GM12873 (cell line): Measurements from ENCODE around the gene RGN.

ENCODE experiments used
- TF ChIP-seq, protein P1 (sequence below): IDR thresholded peaks from 2 replicates; pipeline ENCODE4 v1.5.1; 2012; ENCODE audit warnings: low read depth, mild to moderate bottlenecking, moderate library complexity, low read length, control low read depth; ENCODE audit not compliant: insufficient read depth; ENCODE audit errors: missing control alignments

RGN gene

DNA sequence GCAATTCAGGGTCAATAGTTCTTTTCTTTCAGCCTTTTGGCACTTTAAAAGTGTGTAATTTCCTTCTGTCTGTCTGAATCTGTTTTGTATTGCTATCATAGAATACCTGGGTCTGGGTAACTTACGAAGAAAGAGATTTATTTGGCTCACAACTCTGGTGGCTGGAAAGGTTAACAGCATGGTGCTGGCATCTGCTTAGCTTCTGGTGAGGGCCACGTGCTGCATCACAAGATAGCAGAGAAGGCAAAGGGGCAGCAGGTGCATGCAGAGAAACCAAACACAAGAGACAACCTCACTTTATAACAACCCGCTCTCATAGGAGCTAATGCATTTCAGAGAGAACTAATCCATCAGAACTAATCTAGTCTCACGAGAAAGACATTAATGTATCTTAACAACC, 18.8 kb downstream of the RGN start:
- TF ChIP-seq, protein P1, sequence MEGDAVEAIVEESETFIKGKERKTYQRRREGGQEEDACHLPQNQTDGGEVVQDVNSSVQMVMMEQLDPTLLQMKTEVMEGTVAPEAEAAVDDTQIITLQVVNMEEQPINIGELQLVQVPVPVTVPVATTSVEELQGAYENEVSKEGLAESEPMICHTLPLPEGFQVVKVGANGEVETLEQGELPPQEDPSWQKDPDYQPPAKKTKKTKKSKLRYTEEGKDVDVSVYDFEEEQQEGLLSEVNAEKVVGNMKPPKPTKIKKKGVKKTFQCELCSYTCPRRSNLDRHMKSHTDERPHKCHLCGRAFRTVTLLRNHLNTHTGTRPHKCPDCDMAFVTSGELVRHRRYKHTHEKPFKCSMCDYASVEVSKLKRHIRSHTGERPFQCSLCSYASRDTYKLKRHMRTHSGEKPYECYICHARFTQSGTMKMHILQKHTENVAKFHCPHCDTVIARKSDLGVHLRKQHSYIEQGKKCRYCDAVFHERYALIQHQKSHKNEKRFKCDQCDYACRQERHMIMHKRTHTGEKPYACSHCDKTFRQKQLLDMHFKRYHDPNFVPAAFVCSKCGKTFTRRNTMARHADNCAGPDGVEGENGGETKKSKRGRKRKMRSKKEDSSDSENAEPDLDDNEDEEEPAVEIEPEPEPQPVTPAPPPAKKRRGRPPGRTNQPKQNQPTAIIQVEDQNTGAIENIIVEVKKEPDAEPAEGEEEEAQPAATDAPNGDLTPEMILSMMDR = no peak

DNA sequence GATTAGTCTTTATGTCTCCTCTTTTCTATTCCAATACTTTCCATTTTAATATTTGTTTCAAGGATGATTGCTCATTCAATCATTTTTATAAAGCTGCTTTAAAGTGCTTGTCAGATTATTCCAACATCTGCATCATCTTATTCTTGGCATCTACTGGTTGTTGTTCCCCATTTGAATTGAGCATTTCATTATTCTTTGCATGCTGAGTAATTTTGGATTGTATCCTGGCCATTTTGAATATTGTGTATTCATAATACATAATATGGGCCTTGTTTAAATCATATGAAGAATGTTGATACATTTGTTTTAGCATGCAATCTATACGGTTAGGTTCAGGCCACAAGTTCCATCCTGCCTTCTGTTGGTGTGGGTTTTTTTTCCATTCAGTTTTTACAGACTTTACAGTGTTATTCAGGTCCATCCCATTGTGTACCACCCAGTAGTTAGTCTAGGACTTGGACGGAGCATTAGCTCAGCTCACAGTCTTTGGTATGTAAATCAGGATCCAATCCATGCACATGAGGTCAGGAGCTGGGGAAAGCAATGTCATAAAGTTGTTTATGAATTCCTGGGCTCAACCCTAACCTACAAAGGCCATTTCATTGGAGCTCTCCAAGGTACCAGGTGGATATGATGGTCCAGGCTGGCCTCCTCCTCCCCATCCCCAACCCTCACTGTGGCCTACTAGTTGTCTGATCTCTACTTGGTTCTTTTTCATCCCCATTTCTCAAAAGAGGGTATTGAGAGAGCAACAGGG, 20.3 kb downstream of the RGN start:
- TF ChIP-seq, protein P1 = no peak

DNA sequence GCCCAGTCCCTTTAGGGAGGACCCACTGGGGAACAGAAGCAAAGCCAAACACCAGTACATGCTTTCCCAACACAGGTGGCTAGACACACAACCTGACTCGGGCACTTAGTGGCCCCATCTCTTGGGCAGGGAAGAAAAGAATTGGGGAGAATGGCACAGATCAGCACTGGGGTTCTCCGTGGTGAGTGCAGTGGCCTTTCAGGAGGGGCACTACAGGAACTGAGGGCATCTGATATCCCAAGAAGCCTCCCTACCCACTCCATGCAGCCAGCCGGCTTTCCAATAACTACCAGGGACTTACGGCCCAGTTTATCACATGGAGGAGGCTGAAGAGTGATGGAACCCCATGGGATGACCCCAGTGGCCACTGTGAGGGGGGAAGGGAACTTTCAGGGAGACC, 23.0 kb downstream of the RGN start:
- TF ChIP-seq, protein P1 = no peak

DNA sequence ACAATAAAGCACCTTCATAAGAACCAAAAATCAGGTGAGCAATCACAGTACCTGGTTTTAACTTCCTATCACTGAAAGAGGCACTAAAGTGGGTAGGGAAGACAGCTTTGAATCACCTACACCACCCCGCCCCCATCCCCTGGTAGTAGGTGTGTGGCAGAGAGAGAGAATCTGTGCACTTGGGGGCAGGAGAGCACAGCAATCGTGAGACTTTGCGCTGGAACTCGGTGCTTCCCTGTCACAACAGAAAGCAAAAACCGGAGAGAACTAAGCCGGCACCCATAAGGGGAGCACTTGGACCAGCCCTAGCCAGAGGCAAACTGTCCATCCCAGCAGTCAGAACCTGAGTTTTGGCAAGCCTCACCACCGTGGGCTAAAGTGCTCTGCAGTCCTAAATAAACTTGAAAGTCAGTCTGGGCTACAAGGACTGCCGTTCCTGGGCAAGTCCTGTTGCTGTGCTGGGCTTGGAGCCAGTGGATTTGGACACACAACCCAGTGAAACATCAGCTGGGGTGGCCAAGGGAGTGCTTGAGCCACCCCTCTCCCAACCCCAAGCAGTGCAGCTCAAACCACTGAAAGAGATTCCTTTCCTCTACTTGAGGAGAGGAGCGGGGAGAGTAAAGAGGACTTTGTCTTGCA, 34.2 kb downstream of the RGN start:
- TF ChIP-seq, protein P1 = no peak

DNA sequence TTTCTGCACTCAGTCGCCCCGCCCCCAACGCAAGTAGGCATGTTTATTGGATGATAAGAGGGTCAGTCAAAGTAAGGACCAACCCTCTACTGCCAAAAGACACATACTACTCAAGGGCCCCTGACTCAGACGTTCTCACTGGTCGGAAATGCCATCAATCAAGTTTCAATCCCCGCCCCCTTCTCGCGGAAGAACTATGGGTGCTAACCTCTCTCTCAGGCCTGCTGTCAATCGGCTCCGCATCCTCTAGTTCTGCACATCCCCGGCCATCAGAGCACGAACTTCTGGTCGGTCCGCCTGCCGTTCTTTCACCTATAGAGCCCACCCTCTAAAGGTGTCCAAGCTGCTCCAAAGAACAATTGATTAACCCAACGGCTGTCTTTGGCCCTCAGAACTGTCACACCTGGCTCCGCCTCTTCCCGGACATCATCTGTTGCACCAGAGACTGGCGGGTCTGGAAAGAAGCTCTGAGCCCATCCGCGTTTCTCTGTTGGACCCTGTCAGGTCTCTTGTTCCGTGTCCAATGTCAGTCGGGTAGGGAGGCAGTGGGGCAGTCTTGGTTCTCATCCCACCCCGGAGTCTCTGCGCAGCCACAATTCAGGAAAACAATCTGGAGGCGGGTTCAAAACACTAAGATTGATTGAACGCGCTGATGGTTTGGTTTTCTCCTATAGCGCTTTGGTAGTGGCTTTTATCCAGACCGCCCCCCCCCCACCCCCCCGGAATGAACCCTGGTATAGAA, 51.1 kb downstream of the RGN start:
- TF ChIP-seq, protein P1 = no peak

DNA sequence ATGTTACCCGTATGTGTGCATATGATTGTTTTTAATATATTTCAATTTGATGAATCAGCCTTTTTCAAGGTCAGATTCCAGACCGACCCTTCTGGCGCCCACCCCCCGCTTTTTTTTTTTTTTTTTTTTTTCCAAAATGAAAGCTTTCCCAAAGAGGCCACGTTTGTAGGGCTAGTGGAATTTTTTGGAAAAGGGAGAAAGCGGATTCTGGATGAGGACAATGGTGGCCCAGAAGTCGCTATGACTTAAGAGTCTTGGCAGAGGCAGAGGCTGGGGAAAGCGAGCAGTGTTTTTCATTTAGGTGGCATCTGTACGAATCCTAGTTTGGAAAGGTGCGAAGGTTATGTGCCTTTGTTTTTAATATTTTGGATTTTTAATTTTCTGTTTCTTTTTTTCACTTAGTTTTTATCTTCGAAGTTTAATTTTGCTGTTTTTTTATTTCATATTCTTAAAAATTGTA, 51.7 kb downstream of the RGN start:
- TF ChIP-seq, protein P1 = no peak

DNA sequence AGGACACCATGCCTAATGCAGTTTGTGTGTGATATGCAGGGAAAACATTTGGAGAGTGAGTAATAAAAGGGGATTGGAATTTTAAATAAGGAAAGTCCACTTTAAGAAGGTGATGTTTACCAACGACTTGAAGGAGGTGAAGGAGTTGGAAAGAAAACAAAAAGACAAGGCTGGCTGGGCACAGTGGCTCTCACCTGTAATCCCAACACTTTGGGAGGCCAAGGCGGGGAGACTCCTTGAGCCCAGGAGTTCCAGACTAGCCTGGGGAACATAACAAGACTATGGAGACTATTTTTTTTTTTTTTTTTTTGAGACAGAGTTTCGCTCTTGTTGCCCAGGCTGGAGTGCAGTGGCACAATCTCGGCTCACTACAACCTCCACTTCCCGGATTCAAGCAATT, 55.2 kb downstream of the RGN start:
- TF ChIP-seq, protein P1 = no peak
